Activated T-helper 1 cell treated with anti-CD3 and anti-CD28 coated beads, Interleukin-12 subunit alpha, Interleukin-12 subunit beta, Interleukin-2, Interleukin-4 antibody, amounts not matched to agents 30 ng/mL and 10 ng/mL and 1 ng/mL, durations not matched to agents 14 hours and 24 hours and 36 hours (primary cell): ENCODE results near the gene MTMR4. TPM values are rescaled to one million over a fixed set of nuclear protein-coding genes. Genes with fewer than 3 reads are reported as not detected.

ENCODE experiments used
- DNase-seq: peaks from one replicate; pipeline ENCODE4 v3.0.0; 2021; ENCODE audit warnings: low spot score
- H3K27ac Mint-ChIP-seq: one replicate; pipeline ENCODE4 v1.8.0; 2021; ENCODE audit warnings: mild to moderate bottlenecking, mixed read lengths
- H3K27me3 Mint-ChIP-seq: one replicate; pipeline ENCODE4 v1.8.0; 2022; ENCODE audit warnings: mild to moderate bottlenecking, moderate library complexity, mixed read lengths; ENCODE audit not compliant: insufficient read depth
- H3K36me3 Mint-ChIP-seq: one replicate; pipeline ENCODE4 v1.8.0; 2021; ENCODE audit warnings: low read depth, mixed read lengths
- H3K4me1 Mint-ChIP-seq: one replicate; pipeline ENCODE4 v1.8.0; 2021; ENCODE audit warnings: low read depth, mixed read lengths
- H3K4me3 Mint-ChIP-seq: one replicate; pipeline ENCODE4 v1.8.0; 2021; ENCODE audit warnings: mild to moderate bottlenecking, moderate library complexity, mixed read lengths
- H3K9me3 Mint-ChIP-seq: one replicate; pipeline ENCODE4 v1.8.0; 2021; ENCODE audit warnings: mixed read lengths
- intact Hi-C: fragments of 100-400 bp; cut with micrococcal nuclease; formaldehyde crosslinking; loops from one replicate; pipeline ENCODE4 v1.15.1; 2024
- total RNA-seq: library from RNA; stranded (reverse); gene quantifications from 2 replicates; pipeline ENCODE4 v1.2.3, GENCODE V29; 2022

Gene MTMR4
- total RNA-seq, 1 donor from 2014 or later: 77.4 TPM

DNA sequence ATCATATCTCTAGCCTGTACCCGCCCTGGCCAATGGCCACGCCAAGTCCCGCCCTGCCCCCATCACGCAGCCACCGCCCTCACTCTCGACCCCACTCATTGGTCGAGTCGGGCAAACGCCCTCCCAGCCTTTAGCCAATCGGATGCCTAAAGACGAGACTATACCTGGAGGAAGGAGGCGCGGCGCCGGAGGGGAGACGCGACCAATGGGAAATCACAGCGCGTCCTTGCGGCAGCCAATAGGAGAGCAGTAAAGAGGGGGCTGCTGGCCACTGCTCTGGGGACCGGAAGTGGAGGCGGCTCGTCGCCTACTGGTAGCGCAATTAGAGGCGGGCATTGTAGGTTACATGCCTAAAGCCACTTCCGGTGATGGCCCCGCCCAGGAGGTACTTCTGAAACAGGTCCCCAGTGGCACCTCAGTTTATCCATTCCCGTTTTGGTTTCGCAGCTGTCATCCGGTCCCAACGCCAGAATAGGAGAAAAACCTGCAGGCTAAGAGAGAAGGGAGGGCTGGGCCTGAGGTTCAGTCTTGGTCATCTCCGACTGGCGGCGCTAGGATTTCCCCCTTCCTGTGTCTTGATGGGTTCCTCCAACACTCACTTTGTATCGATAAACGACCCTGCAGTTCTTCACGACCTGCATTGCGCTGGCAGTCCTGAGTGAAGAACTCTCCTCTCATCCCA is 3.6 kb upstream of the MTMR4 start:
- intact Hi-C loops: loop anchor here (1.0 to 10.0 kb wide), 16 partner anchors 14 to 1877 kb away; partner anchors contain the start of genes AKAP1, PRR11, RAD51C and SKA2
- H3K4me1 Mint-ChIP-seq: peaks cover 31% of the 10 kb centered on the region
- peaks cover 6% of the 10 kb centered on the region for H3K36me3 Mint-ChIP-seq
- peak; percentile 100 for DNase-seq
- H3K9me3 Mint-ChIP-seq: no peaks in the 10 kb centered on the region
- H3K27ac Mint-ChIP-seq: peak overlapping the region; percentile 91
- H3K27me3 Mint-ChIP-seq: no peaks in the 10 kb centered on the region
- H3K4me3 Mint-ChIP-seq: peak overlapping the region; percentile 86

DNA sequence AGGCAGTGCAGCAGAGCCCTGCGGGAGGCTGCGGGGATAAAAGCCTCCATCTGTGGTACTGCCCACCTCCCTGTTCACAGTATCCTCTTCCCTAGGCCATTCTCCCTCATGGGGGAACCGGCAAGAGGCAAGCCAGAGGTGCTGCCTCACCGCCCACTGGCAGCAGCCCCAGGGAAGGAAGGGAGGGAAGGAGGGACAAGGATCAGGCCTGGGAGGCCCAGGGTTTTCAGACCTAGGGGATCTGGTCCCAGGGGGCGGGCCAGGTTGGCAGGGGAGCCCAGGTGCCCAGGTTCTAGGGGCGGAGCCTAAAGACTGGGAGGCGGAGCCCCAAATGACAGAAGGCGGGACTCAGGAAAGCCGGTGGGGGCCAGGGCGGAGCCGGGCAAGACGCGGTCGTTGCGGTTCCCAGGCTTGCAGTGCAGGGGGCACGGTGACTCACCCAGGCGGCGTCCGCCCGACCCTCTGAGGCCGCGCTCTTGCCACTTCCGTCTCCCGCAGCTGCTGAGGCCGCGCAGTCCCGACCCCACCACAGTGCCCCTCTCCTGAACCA is 3.0 kb upstream of the MTMR4 start:
- intact Hi-C loops: loop anchor here (10.0 kb wide), 2 partner anchors 1433 to 1877 kb away; partner anchors contain the start of genes AKAP1 and USP32
- peak overlapping the region; percentile 86 for H3K4me3 Mint-ChIP-seq

DNA sequence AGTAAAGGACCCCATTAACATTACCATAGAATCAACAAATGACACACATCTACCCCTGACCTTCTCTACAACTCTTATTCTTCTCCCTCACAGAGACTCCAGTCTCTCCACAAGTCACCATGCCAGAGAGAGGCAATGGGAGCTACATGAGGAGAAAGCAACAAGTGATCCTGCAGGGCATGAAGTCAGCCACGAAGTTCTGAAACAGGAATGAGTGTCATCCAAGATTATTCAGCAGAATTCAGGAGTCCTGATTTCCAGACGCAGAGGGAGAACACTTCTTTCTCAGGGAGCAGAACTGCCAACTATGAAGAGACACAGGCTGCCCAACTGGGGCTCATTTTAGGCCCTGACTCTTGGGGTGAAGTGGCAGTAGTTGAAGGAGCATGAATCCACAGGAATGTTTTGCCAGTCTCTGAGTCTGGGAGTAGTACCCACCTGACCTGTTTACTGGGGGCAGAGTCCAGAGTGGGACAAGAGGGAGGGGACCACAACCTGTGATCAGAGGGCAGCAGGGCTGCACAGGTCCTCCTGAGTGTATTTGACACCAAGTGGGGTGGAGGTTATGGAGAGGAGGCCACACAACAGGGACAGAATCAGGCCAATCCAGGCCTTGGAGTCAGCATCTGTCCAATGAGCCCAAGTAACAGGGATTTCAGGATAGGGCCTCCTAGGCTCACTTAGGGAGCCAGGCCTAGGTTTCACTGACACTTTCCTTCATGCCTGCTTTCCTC is 2.4 kb upstream of the MTMR4 start:
- Mint-ChIP-seq H3K27ac (peak overlapping the region; percentile 91), H3K36me3 (peaks cover 10% of the 10 kb centered on the region), H3K4me1 (peaks cover 36% of the 10 kb centered on the region), H3K9me3 (no peaks in the 10 kb centered on the region), H3K4me3 (peak overlapping the region; percentile 86), H3K27me3 (no peaks in the 10 kb centered on the region)
- no peak for DNase-seq
- intact Hi-C loops: loop anchor here (10.0 kb wide), 2 partner anchors 1432 to 1878 kb away; partner anchors contain the start of genes AKAP1 and USP32

More for the DNA sequence above, 3.0 kb upstream of the MTMR4 start:
- no peaks in the 10 kb centered on the region for H3K27me3 Mint-ChIP-seq
- H3K4me1 Mint-ChIP-seq: peaks cover 35% of the 10 kb centered on the region
- peaks cover 10% of the 10 kb centered on the region for H3K36me3 Mint-ChIP-seq
- peak overlapping the region; percentile 91 for H3K27ac Mint-ChIP-seq
- DNase-seq: no peak
- no peaks in the 10 kb centered on the region for H3K9me3 Mint-ChIP-seq

DNA sequence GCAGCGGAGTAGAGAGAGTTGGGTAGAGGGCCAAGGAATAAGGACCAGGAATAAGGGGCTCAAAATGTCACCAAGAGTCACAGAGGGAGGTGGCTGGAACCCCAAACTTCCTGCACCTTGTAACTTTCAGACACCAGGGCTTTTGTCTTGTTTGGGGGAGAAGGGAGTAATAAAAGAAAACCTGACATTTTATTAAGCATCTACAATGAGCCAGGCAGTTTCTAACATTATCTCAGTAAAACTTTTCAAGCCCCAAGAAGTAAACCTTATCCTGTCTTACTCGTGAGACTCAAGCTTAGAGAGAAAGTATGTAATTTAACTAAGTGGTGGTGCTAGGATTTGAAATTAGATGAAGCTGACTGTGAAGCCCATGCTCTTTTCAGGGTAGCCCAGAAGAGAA is 848 bp upstream of the MTMR4 start:
- no peaks in the 10 kb centered on the region for H3K9me3 Mint-ChIP-seq
- intact Hi-C loops: loop anchor here (10.0 kb wide), 2 partner anchors 1430 to 1880 kb away; partner anchors contain the start of genes AKAP1 and USP32
- DNase-seq: no peak
- peaks cover 40% of the 10 kb centered on the region for H3K4me1 Mint-ChIP-seq
- peak overlapping the region; percentile 62 for H3K27ac Mint-ChIP-seq
- peaks cover 23% of the 10 kb centered on the region for H3K36me3 Mint-ChIP-seq
- no peaks in the 10 kb centered on the region for H3K27me3 Mint-ChIP-seq
- H3K4me3 Mint-ChIP-seq: peak overlapping the region; percentile 86

DNA sequence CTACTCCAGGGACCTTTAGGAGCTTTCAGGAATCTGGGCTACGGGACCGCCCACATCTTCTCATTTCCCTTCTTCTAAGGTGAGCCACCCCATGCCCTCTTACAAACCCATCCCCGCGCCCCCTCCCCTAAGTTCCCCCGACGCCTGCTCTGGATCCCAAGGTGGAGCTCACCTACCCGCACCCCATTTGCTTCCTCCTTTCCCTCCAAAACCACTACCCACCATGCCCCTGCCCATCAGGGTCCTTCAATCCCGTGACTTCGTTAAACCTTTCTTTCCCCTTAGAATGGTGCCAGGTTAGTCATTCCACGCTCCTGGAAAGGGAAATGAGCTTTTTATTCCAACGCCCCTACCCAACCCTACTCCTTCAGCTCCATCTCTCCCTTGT is 326 bp upstream of the MTMR4 start:
- peaks cover 28% of the 10 kb centered on the region for H3K36me3 Mint-ChIP-seq
- H3K27me3 Mint-ChIP-seq: no peaks in the 10 kb centered on the region
- intact Hi-C loops: loop anchor here (1.0 to 10.0 kb wide), 6 partner anchors 18 to 1880 kb away; partner anchors contain the start of genes AKAP1, SUPT4H1 and USP32
- H3K9me3 Mint-ChIP-seq: no peaks in the 10 kb centered on the region
- peak overlapping the region; percentile 62 for H3K27ac Mint-ChIP-seq
- DNase-seq: no peak
- H3K4me3 Mint-ChIP-seq: peak overlapping the region; percentile 86
- H3K4me1 Mint-ChIP-seq: peaks cover 40% of the 10 kb centered on the region

DNA sequence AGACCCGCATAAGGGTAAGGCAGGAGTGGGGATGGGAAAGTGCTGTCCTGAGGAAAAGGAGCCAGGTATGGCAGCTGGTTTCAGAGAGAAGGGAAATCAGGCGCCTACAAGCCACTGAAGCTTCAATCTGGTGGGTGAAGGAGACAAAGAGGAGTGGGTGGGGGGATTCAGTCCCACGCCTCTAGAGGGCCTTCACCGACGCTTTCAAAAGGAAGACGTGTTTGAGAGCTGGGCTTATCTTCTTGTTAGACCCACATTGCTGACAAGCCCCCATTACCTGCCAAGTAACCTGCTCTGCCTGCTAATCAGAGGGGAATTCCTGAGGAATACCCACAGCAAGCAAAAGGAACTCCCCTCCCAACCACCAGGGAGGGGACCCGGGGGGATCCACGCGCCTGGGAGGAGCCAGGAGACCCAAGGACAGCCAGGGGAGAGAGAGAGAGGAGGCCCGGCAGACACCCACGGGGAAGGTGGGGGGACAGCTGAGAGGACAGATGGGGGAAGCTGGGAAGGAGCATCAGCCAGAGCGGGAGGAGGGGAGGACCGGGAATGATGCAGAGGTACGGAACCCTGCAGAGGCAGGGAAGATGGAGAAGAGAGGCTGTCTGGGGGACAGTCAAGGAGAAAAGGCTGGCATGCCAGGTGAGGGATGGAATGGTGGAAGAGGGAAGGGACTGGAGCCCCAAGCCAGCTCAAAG is 1.0 kb downstream of the MTMR4 start:
- no peak for DNase-seq
- Mint-ChIP-seq H3K4me1 (peaks cover 46% of the 10 kb centered on the region), H3K36me3 (peaks cover 35% of the 10 kb centered on the region), H3K9me3 (no peaks in the 10 kb centered on the region), H3K27me3 (no peaks in the 10 kb centered on the region), H3K27ac (peak overlapping the region; percentile 82), H3K4me3 (peak overlapping the region; percentile 92)
- intact Hi-C loops: loop anchor here (10.0 kb wide), 2 partner anchors 1429 to 1881 kb away; partner anchors contain the start of genes AKAP1 and USP32

DNA sequence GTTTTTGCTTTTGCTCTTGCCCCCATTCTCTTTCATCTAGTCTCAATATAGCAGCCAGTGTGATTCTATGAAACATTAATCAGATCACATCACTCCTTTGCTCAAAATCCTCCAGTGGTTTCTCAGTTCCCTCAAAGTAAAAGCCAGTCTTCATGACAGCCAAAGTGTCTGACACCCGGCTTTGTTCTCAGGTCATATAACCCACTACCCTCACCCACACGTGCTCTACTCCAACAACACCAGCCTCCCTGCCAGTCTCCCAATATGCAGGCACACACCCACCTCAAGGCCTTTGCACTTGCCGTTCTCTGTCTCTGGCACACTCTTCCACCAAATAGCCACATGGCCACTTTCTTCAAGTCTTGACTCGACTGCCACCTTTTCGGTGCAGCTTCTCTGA is 4.4 kb downstream of the MTMR4 start:
- Mint-ChIP-seq H3K36me3 (peaks cover 53% of the 10 kb centered on the region), H3K4me3 (no peak overlapping the region), H3K4me1 (peaks cover 25% of the 10 kb centered on the region), H3K27me3 (no peaks in the 10 kb centered on the region), H3K27ac (no peak overlapping the region), H3K9me3 (no peaks in the 10 kb centered on the region)
- DNase-seq: no peak
- intact Hi-C loops: loop anchor here (10.0 kb wide), 2 partner anchors 1425 to 1885 kb away; partner anchors contain the start of genes AKAP1 and USP32

DNA sequence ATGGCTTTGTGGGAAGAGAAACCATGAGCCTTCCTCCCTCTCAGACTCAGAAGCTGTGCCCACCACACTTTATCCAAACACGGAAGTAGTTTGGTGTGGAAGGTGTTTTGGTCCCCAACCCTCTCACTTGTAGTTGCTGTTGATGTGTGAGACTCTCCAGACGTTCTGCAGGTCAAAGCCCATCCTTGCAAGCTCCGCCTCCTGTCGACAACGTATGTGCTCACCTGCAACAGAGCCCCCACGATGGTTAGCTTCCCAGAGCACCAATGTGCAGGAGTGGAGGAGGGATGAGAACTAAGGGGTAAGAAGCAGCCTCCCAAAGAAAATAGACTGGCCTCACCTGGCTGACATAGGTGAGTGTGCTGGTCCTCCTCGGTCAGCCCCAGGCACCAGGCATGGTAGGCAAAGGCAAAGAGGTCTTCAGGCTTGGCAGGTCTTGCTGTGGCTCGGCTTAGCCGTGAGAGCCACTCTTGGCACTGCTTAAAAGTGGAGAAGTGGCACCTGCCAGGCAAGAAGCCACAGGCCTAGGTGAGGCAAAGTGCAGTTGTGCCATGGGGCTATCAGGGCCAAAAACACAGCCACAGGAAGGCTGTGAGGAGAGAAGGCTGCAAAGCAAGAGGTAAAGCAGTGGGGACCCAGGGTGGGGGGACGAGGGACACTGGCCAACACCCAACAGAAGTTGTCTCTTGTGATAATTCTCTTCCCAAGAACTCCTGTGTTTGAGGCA is 5.9 kb downstream of the MTMR4 start:
- peaks cover 68% of the 10 kb centered on the region for H3K36me3 Mint-ChIP-seq
- DNase-seq: no peak
- no peaks in the 10 kb centered on the region for H3K9me3 Mint-ChIP-seq
- H3K4me3 Mint-ChIP-seq: no peak overlapping the region
- no peaks in the 10 kb centered on the region for H3K27me3 Mint-ChIP-seq
- H3K4me1 Mint-ChIP-seq: peaks cover 19% of the 10 kb centered on the region
- H3K27ac Mint-ChIP-seq: no peak overlapping the region
- intact Hi-C loops: no loop called here

DNA sequence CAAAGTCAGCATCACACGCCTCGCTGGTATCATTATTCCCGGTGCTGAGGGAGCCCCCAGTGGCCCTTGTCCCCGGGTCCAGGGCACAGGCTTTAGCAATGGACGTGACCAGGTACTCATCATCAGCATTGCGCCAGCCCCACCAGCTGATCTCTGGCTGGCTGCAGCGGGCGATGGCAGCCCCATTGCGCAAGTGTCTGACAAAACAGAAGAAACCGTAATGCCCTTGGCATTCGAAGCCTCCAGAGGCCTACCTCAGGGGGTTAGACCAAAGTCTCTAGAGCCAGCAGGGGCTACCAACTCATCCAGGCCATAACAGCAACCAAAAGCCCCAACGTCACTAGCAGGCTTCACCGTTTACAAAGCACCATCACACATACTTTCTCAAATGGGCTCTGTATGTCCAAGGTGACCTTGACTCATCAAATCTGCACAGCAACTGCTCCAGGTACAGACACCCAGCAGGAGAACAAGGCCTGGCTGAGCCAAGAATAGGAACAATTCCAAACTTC is 7.3 kb downstream of the MTMR4 start:
- peak overlapping the region; percentile 35 for H3K27ac Mint-ChIP-seq
- peaks cover 11% of the 10 kb centered on the region for H3K4me1 Mint-ChIP-seq
- no peak overlapping the region for H3K4me3 Mint-ChIP-seq
- H3K27me3 Mint-ChIP-seq: no peaks in the 10 kb centered on the region
- DNase-seq: no peak
- H3K9me3 Mint-ChIP-seq: no peaks in the 10 kb centered on the region
- H3K36me3 Mint-ChIP-seq: peaks cover 71% of the 10 kb centered on the region
- intact Hi-C loops: no loop called here

DNA sequence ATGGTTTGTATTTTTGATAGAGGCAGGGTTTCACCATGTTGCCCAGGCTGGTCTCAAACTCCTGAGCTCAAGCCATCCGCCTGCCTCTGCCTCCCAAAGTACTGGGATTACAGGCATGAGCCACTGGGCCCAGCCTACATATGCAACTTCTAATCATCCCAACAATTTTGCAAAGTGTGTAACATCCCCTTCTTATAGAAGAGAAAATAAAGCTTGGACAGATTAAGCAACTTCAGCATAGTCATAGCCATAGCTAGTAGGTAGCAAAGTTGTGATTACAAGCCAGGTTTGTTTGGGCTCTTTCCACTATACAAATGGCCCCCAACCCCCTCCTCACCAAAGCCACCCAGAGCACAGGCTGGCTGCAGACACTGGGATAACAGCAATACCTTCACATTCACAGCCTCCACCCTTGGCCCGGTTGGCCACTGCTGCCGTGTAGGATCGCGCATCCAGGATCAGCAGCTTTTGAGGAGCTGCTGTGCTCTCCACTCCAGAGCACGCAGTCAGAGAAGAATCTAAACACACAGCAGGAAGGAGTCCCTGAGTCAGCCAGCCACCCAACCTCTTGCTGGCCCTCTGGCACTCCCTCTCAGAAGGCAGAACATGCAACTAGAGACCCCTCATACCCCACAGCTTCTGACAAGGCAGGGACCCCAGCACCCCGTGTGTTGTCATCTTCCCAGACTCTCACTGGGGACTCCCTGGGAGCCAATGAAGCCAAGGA is 7.9 kb downstream of the MTMR4 start:
- Mint-ChIP-seq H3K27me3 (no peaks in the 10 kb centered on the region), H3K27ac (no peak overlapping the region), H3K36me3 (peaks cover 68% of the 10 kb centered on the region), H3K4me1 (peaks cover 6% of the 10 kb centered on the region), H3K4me3 (no peak overlapping the region), H3K9me3 (no peaks in the 10 kb centered on the region)
- no peak for DNase-seq
- intact Hi-C loops: no loop called here

DNA sequence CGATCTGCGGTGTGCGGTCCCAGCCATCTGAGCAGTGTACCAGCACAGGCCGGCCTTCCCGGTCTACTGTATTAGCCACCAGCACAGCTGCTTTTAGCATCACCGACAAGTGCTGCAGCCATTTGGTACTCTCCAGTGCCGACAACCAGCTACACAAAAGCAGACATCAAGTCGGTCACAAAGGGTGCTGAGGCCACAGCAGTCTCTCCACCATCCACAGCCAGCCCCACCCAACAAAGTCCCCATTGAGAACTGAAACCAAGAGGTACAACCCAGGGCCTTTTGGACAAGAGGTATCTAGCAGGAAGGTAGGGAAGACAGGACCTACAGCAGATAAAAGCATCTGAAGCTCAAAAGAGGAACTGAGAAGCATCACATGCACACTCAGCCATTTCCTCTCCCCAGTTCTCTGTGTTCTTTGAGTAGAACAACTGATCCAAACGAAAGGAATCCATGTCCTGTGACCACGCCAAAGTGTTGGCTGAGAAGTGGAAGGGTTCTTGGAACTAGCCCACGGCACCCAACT is 9.5 kb downstream of the MTMR4 start:
- Mint-ChIP-seq H3K4me3 (no peak overlapping the region), H3K36me3 (peaks cover 55% of the 10 kb centered on the region), H3K27me3 (no peaks in the 10 kb centered on the region), H3K4me1 (peaks cover 5% of the 10 kb centered on the region), H3K9me3 (no peaks in the 10 kb centered on the region), H3K27ac (no peak overlapping the region)
- intact Hi-C loops: no loop called here
- DNase-seq: no peak
